H9 (cell line): ENCODE measurements around the gene UMAD1. TPM values are rescaled to one million over a fixed set of nuclear protein-coding genes. Genes with fewer than 3 reads are reported as not detected.

Experiments used
- DNase-seq: peaks from one replicate; pipeline ENCODE4 v3.0.0-alpha.2; 2017
- H2AFZ ChIP-seq: one replicate; pipeline ENCODE4 v1.6.1; 2013; ENCODE audit warnings: mild to moderate bottlenecking, low read length, control low read depth, moderate library complexity
- H2AK5ac ChIP-seq: 2 replicates; pipeline ENCODE4 v1.6.1; 2013; ENCODE audit warnings: low read length, control low read depth, mixed read lengths; ENCODE audit not compliant: insufficient read length
- H2BK120ac ChIP-seq: one replicate; pipeline ENCODE4 v1.6.1; 2013; ENCODE audit warnings: low read depth, mild to moderate bottlenecking, low read length, control low read depth, inconsistent platforms; ENCODE audit not compliant: poor library complexity, severe bottlenecking
- H2BK12ac ChIP-seq: 2 replicates; pipeline ENCODE4 v1.6.1; 2013; ENCODE audit warnings: low read length, control low read depth, mixed read lengths, low read depth; ENCODE audit not compliant: insufficient read length
- H2BK15ac ChIP-seq: 2 replicates; pipeline ENCODE4 v1.6.1; 2013; ENCODE audit warnings: low read depth, low read length, control low read depth
- H2BK20ac ChIP-seq: one replicate; pipeline ENCODE4 v1.6.1; 2013; ENCODE audit warnings: low read depth, mild to moderate bottlenecking, low read length, control low read depth, inconsistent platforms; ENCODE audit not compliant: poor library complexity, severe bottlenecking
- H2BK5ac ChIP-seq: 2 replicates; pipeline ENCODE4 v1.6.1; 2013; ENCODE audit warnings: low read length, control low read depth, mixed read lengths; ENCODE audit not compliant: insufficient read length
- H3K14ac ChIP-seq: 2 replicates; pipeline ENCODE4 v1.6.1; 2013; ENCODE audit warnings: low read length, control low read depth; ENCODE audit not compliant: insufficient read depth
- H3K18ac ChIP-seq: 2 replicates; pipeline ENCODE4 v1.6.1; 2013; ENCODE audit warnings: low read depth, mild to moderate bottlenecking, mixed read lengths, low read length, control low read depth; ENCODE audit not compliant: insufficient read length
- H3K23ac ChIP-seq: 2 replicates; pipeline ENCODE4 v1.6.1; 2013; ENCODE audit warnings: low read length, control low read depth, mixed read lengths, low read depth; ENCODE audit not compliant: insufficient read length
- H3K23me2 ChIP-seq: 2 replicates; pipeline ENCODE4 v1.6.1; 2013; ENCODE audit warnings: low read depth, mild to moderate bottlenecking, mixed read lengths, low read length, control low read depth; ENCODE audit not compliant: insufficient read length, poor library complexity, severe bottlenecking
- H3K27ac ChIP-seq: 2 replicates; pipeline ENCODE4 v1.5.1; 2013; ENCODE audit warnings: low read length, control low read depth, mixed read lengths, low read depth; ENCODE audit not compliant: insufficient read length
- H3K27me3 ChIP-seq: 2 replicates; pipeline ENCODE4 v1.6.1; 2013; ENCODE audit warnings: low read length, control low read depth, inconsistent platforms; ENCODE audit not compliant: insufficient read depth
- H3K4ac ChIP-seq: 2 replicates; pipeline ENCODE4 v1.6.1; 2013; ENCODE audit warnings: low read depth, mild to moderate bottlenecking, control low read depth, inconsistent platforms, low read length, moderate library complexity
- H3K4me1 ChIP-seq: 2 replicates; pipeline ENCODE4 v1.6.1; 2013; ENCODE audit warnings: low read length, control low read depth, inconsistent platforms; ENCODE audit not compliant: insufficient read depth
- H3K4me2 ChIP-seq: 2 replicates; pipeline ENCODE4 v1.6.1; 2013; ENCODE audit warnings: low read length, control low read depth, mixed read lengths; ENCODE audit not compliant: insufficient read length, insufficient read depth
- H3K56ac ChIP-seq: 2 replicates; pipeline ENCODE4 v1.6.1; 2013; ENCODE audit warnings: low read depth, mild to moderate bottlenecking, mixed read lengths, low read length, control low read depth; ENCODE audit not compliant: insufficient read length
- H3K79me1 ChIP-seq: 2 replicates; pipeline ENCODE4 v1.6.1; 2013; ENCODE audit warnings: low read depth, mild to moderate bottlenecking, moderate library complexity, low read length, control low read depth, inconsistent platforms; ENCODE audit not compliant: insufficient read depth, poor library complexity, severe bottlenecking
- H3K79me2 ChIP-seq: 2 replicates; pipeline ENCODE4 v1.6.1; 2013; ENCODE audit warnings: low read length, control low read depth, inconsistent platforms; ENCODE audit not compliant: insufficient read depth
- H3K9ac ChIP-seq: 2 replicates; pipeline ENCODE4 v1.6.1; 2013; ENCODE audit warnings: low read length, control low read depth, mixed read lengths; ENCODE audit not compliant: insufficient read length; ENCODE audit errors: extremely low read depth
- H3K9me3 ChIP-seq: one replicate; pipeline ENCODE4 v1.6.1; 2013; ENCODE audit warnings: low read depth, low read length, inconsistent platforms; ENCODE audit not compliant: control insufficient read depth
- H3T11ph ChIP-seq: one replicate; pipeline ENCODE4 v1.6.1; 2013; ENCODE audit warnings: mild to moderate bottlenecking, low read length, control low read depth, inconsistent platforms
- H4K20me1 ChIP-seq: one replicate; pipeline ENCODE4 v1.6.1; 2013; ENCODE audit not compliant: control insufficient read depth, insufficient read length, insufficient read depth
- H4K5ac ChIP-seq: 2 replicates; pipeline ENCODE4 v1.6.1; 2013; ENCODE audit warnings: low read depth, mild to moderate bottlenecking, mixed read lengths, low read length, control low read depth; ENCODE audit not compliant: insufficient read length
- H4K8ac ChIP-seq: replicated peaks from 2 replicates; pipeline ENCODE4 v1.6.1; 2013; ENCODE audit warnings: low read length, control low read depth, mixed read lengths, low read depth; ENCODE audit not compliant: insufficient read length
- H4K91ac ChIP-seq: 2 replicates; pipeline ENCODE4 v1.6.1; 2013; ENCODE audit warnings: low read depth, mild to moderate bottlenecking, moderate library complexity, mixed read lengths, low read length, control low read depth; ENCODE audit not compliant: insufficient read length
- H3K27ac Mint-ChIP-seq, 3 experiments: 2 replicates in 2 of 3; 3 replicates in 1 of 3; pipeline ENCODE4 v1.8.0; 2020 to 2021; ENCODE audit warnings: mixed read lengths in 3 of 3, mild to moderate bottlenecking in 1 of 3, moderate library complexity in 1 of 3
- H3K27me3 Mint-ChIP-seq: 2 replicates; pipeline ENCODE4 v1.8.0; 2021; ENCODE audit warnings: low read depth, mild to moderate bottlenecking, moderate library complexity, mixed read lengths
- H3K36me3 Mint-ChIP-seq, 3 experiments: 2 replicates in 2 of 3; 3 replicates in 1 of 3; pipeline ENCODE4 v1.8.0; 2020 to 2021; ENCODE audit warnings: low read depth in 3 of 3, mixed read lengths in 3 of 3; ENCODE audit not compliant: insufficient read depth in 1 of 3
- H3K4me1 Mint-ChIP-seq, 2 experiments: 2 replicates each; pipeline ENCODE4 v1.8.0; 2020; ENCODE audit warnings: mixed read lengths in 2 of 2
- H3K4me3 Mint-ChIP-seq, 2 experiments: 2 replicates in 1 of 2; 3 replicates in 1 of 2; pipeline ENCODE4 v1.8.0; 2020 to 2021; ENCODE audit warnings: mild to moderate bottlenecking in 2 of 2, mixed read lengths in 2 of 2, moderate library complexity in 1 of 2
- H3K9me3 Mint-ChIP-seq, 2 experiments: 2 replicates in 1 of 2; 3 replicates in 1 of 2; pipeline ENCODE4 v1.8.0; 2020; ENCODE audit warnings: mild to moderate bottlenecking in 2 of 2, mixed read lengths in 2 of 2, moderate library complexity in 1 of 2
- WGBS: extraction: QIAGEN DNeasy Blood & Tissue Kit; methylation state at CpG from one replicate; pipeline ENCODE4 v1.1.7; 2013; ENCODE audit warnings: missing lambda C conversion rate, low lambda C conversion rate, mixed read lengths; ENCODE audit not compliant: insufficient read length; ENCODE audit errors: extremely low coverage; 5-methylcytosine and 5-hydroxymethylcytosine counted together
- total RNA-seq: library from RNA; stranded (reverse); gene quantifications from 2 replicates; pipeline ENCODE4 v1.2.1, GENCODE V29; 2021
- TF ChIP-seq, protein P1 (sequence below): fragments of 200-600 bp; sonication (generic); conservative IDR thresholded peaks from 3 replicates; pipeline ENCODE4 v1.8.0; 2021; ENCODE audit warnings: antibody characterized with exemption, mild to moderate bottlenecking

UMAD1 gene
- total RNA-seq, 1 experiment from 2014 or later, result 8.9 TPM

DNA sequence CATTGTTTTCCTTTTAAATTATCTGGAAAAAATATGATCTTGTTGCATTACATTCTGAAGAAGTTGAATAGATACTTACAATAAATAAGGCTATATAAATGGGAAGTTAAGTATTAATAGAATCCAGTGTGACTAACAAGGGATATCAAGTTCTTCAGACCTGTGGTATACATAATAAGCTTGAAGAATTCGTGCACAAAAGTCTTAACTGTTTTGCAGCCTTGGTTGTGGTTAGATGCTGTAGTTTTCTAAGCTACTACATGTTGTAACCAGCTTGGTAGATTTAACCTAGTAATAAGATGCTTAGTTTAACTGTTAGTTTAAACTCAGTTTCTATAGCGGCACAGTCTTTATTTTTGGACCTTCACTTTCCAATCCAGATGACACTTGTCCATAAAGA lies 221.8 kb downstream of the UMAD1 start:
- Mint-ChIP-seq H3K9me3 (no peaks in the 10 kb centered on the region), H3K27ac (no peak overlapping the region), H3K36me3 (peaks cover 0 to 3% (median 0%) of the 10 kb centered on the region in 3 experiments; a peak in 1 of 7 replicates), H3K4me1 (peaks cover 14% of the 10 kb centered on the region in 2 experiments), H3K27me3 (no peaks in the 10 kb centered on the region), H3K4me3 (no peak overlapping the region)
- no peak for DNase-seq
- Histone ChIP-seq H3K9ac (no peak overlapping the region), H3K27ac (no peak overlapping the region), H3K4me1 (no peaks in the 10 kb centered on the region; the same call in 1 of the 2 replicates), H3K4ac (no peak overlapping the region), H2BK15ac (no peak overlapping the region), H4K91ac (no peak overlapping the region), H3K23me2 (no peaks in the 10 kb centered on the region), H3K56ac (no peak overlapping the region), H3K27me3 (no peaks in the 10 kb centered on the region), H2BK20ac (no peak overlapping the region), H2AFZ (no peak overlapping the region), H2AK5ac (no peak overlapping the region), H3K18ac (no peak overlapping the region), H2BK12ac (no peak overlapping the region), H3T11ph (no peak overlapping the region), H3K9me3 (no peaks in the 10 kb centered on the region), H2BK5ac (no peak overlapping the region), H2BK120ac (no peak overlapping the region), H3K23ac (no peak overlapping the region), H3K14ac (no peak overlapping the region), H4K8ac (no peak overlapping the region), H3K4me2 (no peak overlapping the region), H4K20me1 (no peaks in the 10 kb centered on the region), H3K79me1 (no peaks in the 10 kb centered on the region), H4K5ac (no peak overlapping the region), H3K79me2 (no peaks in the 10 kb centered on the region)
- TF ChIP-seq, protein P1, sequence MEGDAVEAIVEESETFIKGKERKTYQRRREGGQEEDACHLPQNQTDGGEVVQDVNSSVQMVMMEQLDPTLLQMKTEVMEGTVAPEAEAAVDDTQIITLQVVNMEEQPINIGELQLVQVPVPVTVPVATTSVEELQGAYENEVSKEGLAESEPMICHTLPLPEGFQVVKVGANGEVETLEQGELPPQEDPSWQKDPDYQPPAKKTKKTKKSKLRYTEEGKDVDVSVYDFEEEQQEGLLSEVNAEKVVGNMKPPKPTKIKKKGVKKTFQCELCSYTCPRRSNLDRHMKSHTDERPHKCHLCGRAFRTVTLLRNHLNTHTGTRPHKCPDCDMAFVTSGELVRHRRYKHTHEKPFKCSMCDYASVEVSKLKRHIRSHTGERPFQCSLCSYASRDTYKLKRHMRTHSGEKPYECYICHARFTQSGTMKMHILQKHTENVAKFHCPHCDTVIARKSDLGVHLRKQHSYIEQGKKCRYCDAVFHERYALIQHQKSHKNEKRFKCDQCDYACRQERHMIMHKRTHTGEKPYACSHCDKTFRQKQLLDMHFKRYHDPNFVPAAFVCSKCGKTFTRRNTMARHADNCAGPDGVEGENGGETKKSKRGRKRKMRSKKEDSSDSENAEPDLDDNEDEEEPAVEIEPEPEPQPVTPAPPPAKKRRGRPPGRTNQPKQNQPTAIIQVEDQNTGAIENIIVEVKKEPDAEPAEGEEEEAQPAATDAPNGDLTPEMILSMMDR, result no peak
- no CpG with 5 or more reads among the region's 2 CpGs for WGBS
